HCT116 (cell line): ENCODE data around the gene TERF2IP.

Source experiments
- CBX3 ChIP-seq: IDR thresholded peaks from 2 replicates; pipeline ENCODE4 v1.6.1; 2012; ENCODE audit warnings: low read depth
- CEBPB ChIP-seq: IDR thresholded peaks from 2 replicates; pipeline ENCODE4 v1.6.1; 2012; ENCODE audit warnings: low read depth
- CTCF ChIP-seq, 3 experiments: fragments of 200-600 bp in 1 of 3; sonication (generic) in 1 of 3; IDR thresholded peaks in 2 of 3; conservative IDR thresholded peaks in 1 of 3; 2 replicates each; pipeline ENCODE4 v1.5.1; 2012 to 2017; ENCODE audit warnings: low read depth in 2 of 3, low read length in 2 of 3, antibody characterized with exemption in 1 of 3, borderline replicate concordance in 1 of 3, control low read depth in 1 of 3, mild to moderate bottlenecking in 1 of 3, mixed read lengths in 1 of 3, mixed run types in 1 of 3, moderate library complexity in 1 of 3; ENCODE audit not compliant: insufficient read depth in 1 of 3
- EZH2 ChIP-seq: fragments of 200-600 bp; sonication (generic); IDR thresholded peaks from 2 replicates; pipeline ENCODE4 v1.6.1; 2017; ENCODE audit warnings: antibody characterized with exemption, mixed run types
- EZH2phosphoT487 ChIP-seq: fragments of 200-600 bp; IDR thresholded peaks from 2 replicates; pipeline ENCODE4 v1.6.1; 2018; ENCODE audit warnings: antibody characterized with exemption, borderline replicate concordance
- FOSL1 ChIP-seq: IDR thresholded peaks from 2 replicates; pipeline ENCODE4 v1.6.1; 2012; ENCODE audit warnings: low read depth
- MAX ChIP-seq: IDR thresholded peaks from 2 replicates; pipeline ENCODE4 v1.6.1; 2012
- POLR2A ChIP-seq: IDR thresholded peaks from 2 replicates; pipeline ENCODE4 v1.7.0; 2011; ENCODE audit warnings: borderline replicate concordance; ENCODE audit not compliant: insufficient read depth, insufficient read length; ENCODE audit errors: extremely low read depth
- POLR2AphosphoS5 ChIP-seq: IDR thresholded peaks from 2 replicates; pipeline ENCODE4 v1.6.1; 2011; ENCODE audit warnings: mild to moderate bottlenecking, low read depth, low read length, moderate library complexity
- RAD21 ChIP-seq: IDR thresholded peaks from 2 replicates; pipeline ENCODE4 v1.6.1; 2012; ENCODE audit warnings: low read depth, mild to moderate bottlenecking
- SRF ChIP-seq: IDR thresholded peaks from 2 replicates; pipeline ENCODE4 v1.6.1; 2012; ENCODE audit warnings: low read depth
- TCF7L2 ChIP-seq: IDR thresholded peaks from 2 replicates; pipeline ENCODE4 v1.7.0; 2011; ENCODE audit warnings: borderline replicate concordance, inconsistent platforms; ENCODE audit not compliant: insufficient read depth, insufficient read length; ENCODE audit errors: extremely low read depth
- ZFX ChIP-seq: fragments of 450-650 bp; IDR thresholded peaks from 2 replicates; pipeline ENCODE4 v1.6.1; 2017
- ZNF274 ChIP-seq: fragments of 200-500 bp; sonication (Bioruptor generic); IDR thresholded peaks from 2 replicates; pipeline ENCODE4 v1.6.1; 2014; ENCODE audit warnings: mild to moderate bottlenecking, low read depth, low read length, inconsistent platforms

- no peak for TF ChIP-seq CTCF (IDR thresholded peaks at IDR 0.05 in 2 of 3, conservative IDR thresholded peaks at IDR 0.05 in 1 of 3; ENCODE audit: borderline replicate concordance in 1 of 3, insufficient read depth in 1 of 3, low read depth in 2 of 3, low read length in 2 of 3)
- TF ChIP-seq ZNF274 = no peak
- TF ChIP-seq MAX = no peak
- TF ChIP-seq EZH2phosphoT487 = no peak
- no peak for TF ChIP-seq EZH2
- TF ChIP-seq POLR2A = no peak
- TF ChIP-seq FOSL1 = no peak
- TF ChIP-seq SRF = no peak
- no peak for TF ChIP-seq ZFX
- no peak for TF ChIP-seq TCF7L2
- no peak for TF ChIP-seq POLR2AphosphoS5
- TF ChIP-seq RAD21 = no peak
- no peak for TF ChIP-seq CEBPB
- no peak for TF ChIP-seq CBX3
These were observed 47.9 kb upstream of the TERF2IP start for GRCh38 chr16:75599452-75600277.
